ENCODE results near the gene ARL6IP4.

Gene ARL6IP4

GRCh38 chr12:122977655-122978392, 2.7 kb upstream of the ARL6IP4 start:
- Histone ChIP-seq H3K36me3 (replicated peaks; ENCODE audit: insufficient read depth, low read length) (no peaks in the 10 kb centered on the region), H3F3A (ENCODE audit: insufficient read depth, low read length) (0 out of 2 replicates have a peak, but pooled peaks cover 2% of the 10 kb centered on the region), H3K79me2 (ENCODE audit: low read length) (peaks cover 40% of the 10 kb centered on the region), H3K4me1 (ENCODE audit: low read length) (no peaks in the 10 kb centered on the region), H3K27ac (ENCODE audit: low read length) (no peak overlapping the region), H3K4me3 (ENCODE audit: low read length) (no peak overlapping the region), H3K9me3 (replicated peaks; ENCODE audit: insufficient read depth, low read length) (no peaks in the 10 kb centered on the region), H3K9me2 (replicated peaks; ENCODE audit: insufficient read depth, low read length) (no peaks in the 10 kb centered on the region), H2AFZ (ENCODE audit: low read length) (no peak overlapping the region), H3K27me3 (replicated peaks; ENCODE audit: insufficient read depth, low read length) (no peaks in the 10 kb centered on the region), H4K20me1 (ENCODE audit: insufficient read depth, low read length) (no peaks in the 10 kb centered on the region), H3K9ac (ENCODE audit: low read length) (no peak overlapping the region), H3K4me2 (ENCODE audit: low read depth, low read length) (no peak overlapping the region)
- TF ChIP-seq EZH2 (optimal IDR thresholded peaks at IDR 0.05; ENCODE audit: low read depth, low read length) (no peak), EZH2phosphoT487 (IDR thresholded peaks at IDR 0.05; ENCODE audit: low read length) (no peak), CTCF (IDR thresholded peaks at IDR 0.05; ENCODE audit: low read length) (no peak)
- no peak for DNase-seq

- Histone ChIP-seq H3K79me2 (ENCODE audit: low read length) (peaks cover 40% of the 10 kb centered on the region), H3K4me3 (ENCODE audit: low read length) (no peak overlapping the region), H3F3A (ENCODE audit: insufficient read depth, low read length) (0 out of 2 replicates have a peak, but pooled peaks cover 2% of the 10 kb centered on the region), H3K9ac (ENCODE audit: low read length) (no peak overlapping the region), H3K4me1 (ENCODE audit: low read length) (no peaks in the 10 kb centered on the region), H3K9me2 (replicated peaks; ENCODE audit: insufficient read depth, low read length) (no peaks in the 10 kb centered on the region), H3K9me3 (replicated peaks; ENCODE audit: insufficient read depth, low read length) (no peaks in the 10 kb centered on the region), H2AFZ (ENCODE audit: low read length) (no peak overlapping the region), H4K20me1 (ENCODE audit: insufficient read depth, low read length) (no peaks in the 10 kb centered on the region), H3K27ac (ENCODE audit: low read length) (no peak overlapping the region), H3K27me3 (replicated peaks; ENCODE audit: insufficient read depth, low read length) (no peaks in the 10 kb centered on the region), H3K36me3 (replicated peaks; ENCODE audit: insufficient read depth, low read length) (no peaks in the 10 kb centered on the region), H3K4me2 (ENCODE audit: low read depth, low read length) (no peak overlapping the region)
- DNase-seq: no peak
- TF ChIP-seq EZH2 (optimal IDR thresholded peaks at IDR 0.05; ENCODE audit: low read depth, low read length) (no peak), CTCF (IDR thresholded peaks at IDR 0.05; ENCODE audit: low read length) (no peak), EZH2phosphoT487 (IDR thresholded peaks at IDR 0.05; ENCODE audit: low read length) (no peak)
Measured at GRCh38 chr12:122978507-122978955, 1.9 kb upstream of the ARL6IP4 start.

- H3K4me2 ChIP-seq (ENCODE audit: low read depth, low read length): peak overlapping the region; percentile 79
- H3K4me1 ChIP-seq (ENCODE audit: low read length): no peaks in the 10 kb centered on the region
- no peaks in the 10 kb centered on the region for H3K9me2 ChIP-seq (replicated peaks; ENCODE audit: insufficient read depth, low read length)
- peak overlapping the region; percentile 69; the same call in 1 of the 2 replicates for H2AFZ ChIP-seq (ENCODE audit: low read length)
- H3K79me2 ChIP-seq (ENCODE audit: low read length): peaks cover 40% of the 10 kb centered on the region
- H4K20me1 ChIP-seq (ENCODE audit: insufficient read depth, low read length): no peaks in the 10 kb centered on the region
- H3K9ac ChIP-seq (ENCODE audit: low read length): peak overlapping the region; percentile 75; the same call in 1 of the 2 replicates
- H3K36me3 ChIP-seq (replicated peaks; ENCODE audit: insufficient read depth, low read length): no peaks in the 10 kb centered on the region
- H3K27me3 ChIP-seq (replicated peaks; ENCODE audit: insufficient read depth, low read length): no peaks in the 10 kb centered on the region
- 0 out of 2 replicates have a peak, but pooled peaks cover 2% of the 10 kb centered on the region for H3F3A ChIP-seq (ENCODE audit: insufficient read depth, low read length)
- no peaks in the 10 kb centered on the region for H3K9me3 ChIP-seq (replicated peaks; ENCODE audit: insufficient read depth, low read length)
- DNase-seq: no peak
- no peak for TF ChIP-seq CTCF (IDR thresholded peaks at IDR 0.05; ENCODE audit: low read length)
- no peak for TF ChIP-seq EZH2 (optimal IDR thresholded peaks at IDR 0.05; ENCODE audit: low read depth, low read length)
- no peak for TF ChIP-seq EZH2phosphoT487 (IDR thresholded peaks at IDR 0.05; ENCODE audit: low read length)
- peak overlapping the region; percentile 74 for H3K4me3 ChIP-seq (ENCODE audit: low read length)
- no peak overlapping the region for H3K27ac ChIP-seq (ENCODE audit: low read length)
Measured at GRCh38 chr12:122979001-122979907, 1.2 kb upstream of the ARL6IP4 start.

All from MM.1S (cell line).